Activated naive CD4-positive, alpha-beta T cell treated with anti-CD3 and anti-CD28 coated beads, Interleukin-2, amount 50 U/mL, for 16 hours (primary cell): ENCODE measurements around the gene TCERG1L.
"Not testable (repeated sequence)": the region's sequence is repeated elsewhere in the genome, so short reads cannot be mapped to it uniquely, and the experiment has no call there.

Experiments used
- DNase-seq: peaks from one replicate; pipeline ENCODE4 v3.0.0-alpha.2; 2020

The TCERG1L gene, protein sequence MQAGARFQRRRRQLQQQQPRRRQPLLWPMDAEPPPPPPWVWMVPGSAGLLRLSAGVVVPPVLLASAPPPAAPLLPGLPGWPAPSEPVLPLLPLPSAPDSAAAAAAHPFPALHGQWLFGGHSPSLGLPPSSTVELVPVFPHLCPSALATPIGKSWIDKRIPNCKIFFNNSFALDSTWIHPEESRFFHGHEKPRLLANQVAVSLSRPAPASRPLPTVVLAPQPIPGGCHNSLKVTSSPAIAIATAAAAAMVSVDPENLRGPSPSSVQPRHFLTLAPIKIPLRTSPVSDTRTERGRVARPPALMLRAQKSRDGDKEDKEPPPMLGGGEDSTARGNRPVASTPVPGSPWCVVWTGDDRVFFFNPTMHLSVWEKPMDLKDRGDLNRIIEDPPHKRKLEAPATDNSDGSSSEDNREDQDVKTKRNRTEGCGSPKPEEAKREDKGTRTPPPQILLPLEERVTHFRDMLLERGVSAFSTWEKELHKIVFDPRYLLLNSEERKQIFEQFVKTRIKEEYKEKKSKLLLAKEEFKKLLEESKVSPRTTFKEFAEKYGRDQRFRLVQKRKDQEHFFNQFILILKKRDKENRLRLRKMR

DNA sequence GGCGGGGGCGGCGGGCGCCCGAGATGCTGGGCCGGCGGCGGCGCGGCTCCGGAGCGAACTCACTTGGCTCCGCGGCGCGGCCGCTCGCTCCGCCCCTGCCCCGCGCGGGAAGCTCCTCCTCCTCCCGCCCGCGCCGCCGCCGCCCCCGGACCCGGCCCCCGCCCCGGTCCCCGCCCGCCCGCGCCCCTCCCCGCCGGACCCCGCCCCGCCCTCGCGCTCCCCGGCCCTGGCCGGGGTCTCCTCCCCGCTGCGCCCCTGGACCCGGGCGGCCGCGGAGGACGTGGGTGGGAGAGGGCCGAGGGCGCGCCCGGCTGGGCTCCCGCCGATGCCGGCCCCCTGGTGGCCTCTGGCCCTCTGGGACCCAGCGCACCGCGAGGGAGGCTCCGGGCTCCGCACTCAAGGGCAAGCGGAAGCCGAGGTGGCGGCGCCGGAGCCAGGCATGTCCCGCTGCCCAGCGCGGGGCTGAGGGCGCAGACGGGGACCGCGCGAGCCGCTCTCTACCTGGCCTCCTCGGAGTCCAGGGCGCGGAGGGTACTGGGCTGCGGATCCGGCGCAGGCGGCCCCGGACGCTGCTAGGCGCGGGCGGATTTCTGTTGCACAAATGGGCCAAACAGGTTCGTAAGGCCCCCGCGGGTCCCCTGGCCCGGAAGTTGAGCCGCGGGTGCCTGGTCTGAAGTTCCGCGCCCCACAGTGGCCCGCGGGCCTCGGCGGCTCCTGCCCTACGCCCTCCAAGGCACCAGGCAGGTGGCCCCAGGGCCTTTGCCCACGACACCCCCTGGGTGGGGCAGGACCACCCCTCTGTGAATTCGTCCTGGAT, at the start of gene TCERG1L:
TSS of gene TCERG1L (minus strand) at position 61 of the 817 bp plus-strand sequence. CDS start 86 bp downstream, outside the sequence.
- no peak for DNase-seq

GRCh38 chr10:131358741-131359442, 47.4 kb upstream of the TCERG1L start:
- no peak for DNase-seq

DNA sequence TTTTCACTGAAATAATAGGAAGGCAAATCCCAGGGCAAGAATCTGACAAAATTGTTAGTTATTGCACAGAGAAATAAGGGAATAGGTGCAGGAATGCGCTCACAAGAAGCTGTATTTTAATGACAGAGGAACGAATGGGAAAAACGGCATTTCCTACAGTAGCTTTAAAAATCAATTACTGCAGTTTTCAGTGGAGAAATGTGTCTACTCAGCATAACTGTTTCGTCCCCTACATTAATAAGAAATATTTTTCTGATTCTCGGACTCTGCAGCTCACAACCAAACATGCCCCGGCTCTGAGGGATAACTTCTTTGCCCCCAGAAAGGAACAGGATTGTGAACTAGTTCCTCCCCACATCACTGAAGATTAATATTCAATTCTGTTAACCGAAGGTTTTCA, 44.9 kb upstream of the TCERG1L start:
- no peak for DNase-seq

GRCh38 chr10:131355881-131356280, 44.4 kb upstream of the TCERG1L start:
- no peak for DNase-seq

GRCh38 chr10:131355056-131355455, 43.5 kb upstream of the TCERG1L start:
- DNase-seq: no peak

DNA sequence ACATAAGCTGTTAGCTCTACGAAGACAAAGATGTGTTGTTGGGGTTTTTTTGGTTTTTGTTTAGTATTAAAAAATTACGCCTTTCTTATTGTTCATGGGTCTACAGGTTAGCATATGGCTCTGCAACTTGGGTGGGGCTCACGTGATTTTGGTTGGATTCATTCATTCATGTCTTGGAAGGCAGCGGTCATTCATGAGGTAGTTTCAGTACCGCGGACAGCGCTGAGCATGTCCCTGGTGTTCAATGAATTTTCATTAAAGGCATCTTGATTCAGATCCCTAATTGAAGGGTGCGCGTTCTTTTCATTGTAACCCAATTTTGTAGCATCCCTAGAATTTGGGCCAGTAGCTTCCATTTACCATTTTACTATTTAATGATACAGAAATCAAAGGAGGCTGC, 42.9 kb upstream of the TCERG1L start:
- no peak for DNase-seq

GRCh38 chr10:131352765-131353290, 41.3 kb upstream of the TCERG1L start:
- no peak for DNase-seq

- no peak for DNase-seq
Observed at GRCh38 chr10:131350660-131351059, 39.1 kb upstream of the TCERG1L start.

- no peak for DNase-seq
Observed at GRCh38 chr10:131350245-131350644, 38.7 kb upstream of the TCERG1L start.

DNA sequence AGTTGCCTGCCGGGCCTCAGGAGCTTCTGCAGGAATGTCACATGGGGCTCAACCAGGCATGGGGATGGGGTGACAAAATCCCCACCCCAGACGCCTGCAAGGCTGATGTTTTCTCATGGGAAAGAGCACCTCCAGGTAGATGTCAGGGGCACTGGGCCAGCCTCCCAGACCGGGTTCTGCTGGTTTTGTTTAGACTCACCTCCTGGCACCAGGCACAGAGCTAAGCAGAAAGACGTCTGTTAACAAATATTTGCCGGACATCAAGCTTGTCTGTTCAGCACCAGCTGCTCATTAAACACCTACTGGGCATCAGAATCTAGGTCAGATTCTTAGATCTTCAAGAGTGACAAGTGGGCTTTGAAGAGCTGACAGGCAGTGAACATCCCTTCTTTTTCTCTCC, 34.9 kb upstream of the TCERG1L start:
- DNase-seq: no peak

DNA sequence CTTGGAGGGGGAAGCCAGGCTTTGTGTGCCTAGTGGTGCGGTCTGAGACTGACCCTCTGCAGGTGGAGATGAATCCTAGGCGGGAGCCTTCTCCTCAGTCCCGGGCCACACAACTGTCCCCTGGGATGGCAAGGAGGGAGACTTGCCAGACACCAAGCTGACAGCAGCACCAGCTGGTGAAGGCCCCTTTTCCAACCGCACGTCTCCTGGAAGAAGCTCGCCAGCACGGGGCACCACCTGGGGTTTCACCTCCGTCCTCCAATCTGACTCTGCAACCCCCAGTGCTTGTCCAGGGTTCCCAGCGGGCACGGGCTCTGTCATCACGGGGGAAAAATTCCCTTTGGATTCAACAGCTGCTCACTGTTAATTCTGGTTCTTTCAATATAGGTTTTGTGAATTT, 34.2 kb upstream of the TCERG1L start:
- no peak for DNase-seq

DNA sequence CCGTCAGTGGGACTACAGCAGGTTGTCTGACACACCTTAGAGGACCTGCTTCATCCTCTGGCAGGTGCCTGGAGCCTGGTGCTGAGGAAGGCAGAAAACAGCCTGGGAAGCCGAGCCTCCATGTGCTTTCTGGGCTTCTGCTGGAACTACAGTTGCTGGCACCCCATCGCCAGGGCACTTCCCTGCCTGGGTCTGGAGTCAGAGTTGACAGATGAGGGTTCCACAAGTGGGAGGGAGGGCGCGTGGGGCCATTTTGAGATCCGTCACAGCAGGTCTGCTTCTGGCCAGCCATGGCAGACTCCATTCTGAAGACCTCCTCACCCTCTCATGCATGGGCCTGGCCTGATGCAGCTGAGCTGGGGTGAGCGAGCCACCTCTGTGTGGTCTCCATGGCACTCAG, 33.2 kb upstream of the TCERG1L start:
- DNase-seq: no peak

DNA sequence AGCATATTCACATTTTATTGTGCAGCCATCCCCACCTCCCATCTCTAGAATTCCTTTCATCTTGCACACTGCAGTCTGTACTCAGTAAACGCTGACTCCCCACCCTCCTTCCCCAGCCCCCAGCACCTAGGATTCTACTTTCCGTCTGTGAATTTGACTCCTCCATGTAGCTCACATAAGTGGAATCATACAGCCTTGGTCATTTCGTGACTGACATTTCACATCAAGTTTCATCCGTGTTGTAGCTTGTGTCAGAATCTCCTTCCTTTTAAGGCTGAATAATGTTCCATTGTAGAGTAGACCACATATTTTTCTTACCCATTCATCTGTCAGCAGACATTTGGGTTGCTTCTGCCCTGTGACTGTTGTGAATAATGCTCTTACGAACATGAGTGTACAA, 26.2 kb upstream of the TCERG1L start:
- DNase-seq: no peak

DNA sequence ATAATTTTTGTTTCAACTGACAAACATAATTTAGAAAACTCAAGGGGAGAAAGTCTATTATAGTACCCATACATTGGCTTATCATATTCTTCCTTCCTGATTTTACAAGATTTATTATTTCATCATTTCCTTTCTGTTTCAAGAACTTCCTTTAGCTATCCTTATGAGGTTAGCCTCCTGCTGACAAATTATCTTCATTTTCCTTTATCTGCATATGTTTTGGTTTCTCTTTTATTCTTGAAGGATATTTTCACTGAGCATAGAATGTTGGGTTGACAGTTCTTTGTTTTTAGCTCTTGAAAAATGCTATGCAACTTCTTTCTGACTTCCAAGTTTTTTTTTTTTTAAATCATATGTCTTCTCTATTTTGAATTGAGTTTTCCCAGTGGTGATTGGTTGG, 21.3 kb upstream of the TCERG1L start:
- no peak for DNase-seq

- DNase-seq: no peak
Observed at GRCh38 chr10:131323880-131324279, 12.4 kb upstream of the TCERG1L start.

GRCh38 chr10:131323025-131323424, 11.5 kb upstream of the TCERG1L start:
- DNase-seq: no peak

DNA sequence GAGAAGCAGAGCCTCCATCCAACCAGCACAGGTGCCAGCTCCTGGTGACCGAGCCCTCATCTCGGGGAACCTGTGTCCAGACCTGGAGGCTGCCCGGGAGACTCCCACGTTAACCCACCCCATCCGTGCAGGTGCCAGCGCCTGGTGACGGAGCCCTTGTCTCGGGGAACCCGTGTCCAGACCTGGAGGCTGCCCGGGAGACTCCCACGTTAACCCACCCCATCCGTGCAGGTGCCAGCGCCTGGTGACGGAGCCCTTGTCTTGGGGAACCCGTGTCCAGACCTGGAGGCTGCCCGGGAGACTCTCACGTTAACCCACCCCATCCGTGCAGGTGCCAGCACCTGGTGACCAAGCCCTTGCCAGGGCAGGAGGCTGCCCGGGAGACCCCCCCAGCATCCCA, 11.1 kb upstream of the TCERG1L start:
- DNase-seq: not testable (repeated sequence)

DNA sequence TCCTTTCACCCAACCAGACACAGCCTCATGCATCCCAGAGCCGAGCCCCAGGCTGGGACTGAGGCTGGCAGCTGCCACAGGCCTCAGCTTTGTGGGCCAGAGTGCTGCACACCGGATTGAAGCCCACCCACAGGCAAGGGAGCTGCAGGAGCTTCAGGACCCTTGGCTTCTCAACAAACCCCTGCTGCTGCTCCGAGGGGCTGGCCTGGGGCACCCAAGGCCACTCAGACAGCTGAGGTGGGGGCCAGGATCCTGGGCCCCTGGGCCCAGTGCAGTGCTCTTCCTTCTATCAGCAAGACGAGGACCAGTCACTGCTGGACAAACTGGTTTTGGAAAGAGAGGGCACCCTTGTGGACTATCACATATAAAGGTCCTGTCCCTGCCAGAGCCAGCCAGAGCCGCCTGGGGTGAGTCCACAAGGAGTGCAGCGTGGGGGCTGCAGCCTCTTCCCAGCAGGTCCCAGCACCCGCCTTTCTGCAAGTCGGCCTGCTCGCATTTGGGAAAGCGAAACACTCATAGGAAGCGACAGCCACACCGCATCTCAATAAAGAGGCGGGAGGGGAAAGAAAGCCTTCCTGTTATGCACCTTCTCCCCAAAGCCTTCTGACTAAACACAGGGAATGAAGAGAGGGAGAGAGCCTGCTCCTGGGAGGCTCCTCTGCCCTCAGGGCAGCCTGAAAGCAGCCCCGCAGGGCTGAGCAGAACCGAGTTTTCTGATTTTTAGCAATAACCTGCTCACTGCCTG, 9.5 kb upstream of the TCERG1L start:
- DNase-seq: no peak

- no peak for DNase-seq
Observed at GRCh38 chr10:131318814-131319213, 7.3 kb upstream of the TCERG1L start.

DNA sequence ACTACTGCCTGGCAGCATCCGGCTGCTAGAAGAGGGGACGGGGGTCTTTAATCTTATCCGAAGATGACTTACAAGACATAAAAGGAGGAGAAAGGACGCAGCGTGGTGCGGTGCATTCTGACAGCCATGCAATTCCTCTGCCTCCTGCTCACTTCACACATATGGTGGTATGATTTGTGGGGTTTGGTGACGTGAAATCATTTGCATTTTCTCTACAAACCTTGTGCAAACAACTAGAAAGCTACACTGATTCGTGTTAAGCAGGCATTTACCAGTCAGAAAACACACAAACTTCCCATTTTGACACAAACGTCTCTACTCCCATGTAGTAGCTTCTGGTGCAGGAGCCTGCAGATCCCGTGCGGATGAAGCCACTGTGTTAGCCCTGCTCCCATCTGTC, 6.8 kb upstream of the TCERG1L start:
- no peak for DNase-seq

- DNase-seq: no peak
Observed at GRCh38 chr10:131316321-131317075, 5.0 kb upstream of the TCERG1L start.
